ENCODE measurements around the gene SSTR5.

Gene SSTR5

DNA sequence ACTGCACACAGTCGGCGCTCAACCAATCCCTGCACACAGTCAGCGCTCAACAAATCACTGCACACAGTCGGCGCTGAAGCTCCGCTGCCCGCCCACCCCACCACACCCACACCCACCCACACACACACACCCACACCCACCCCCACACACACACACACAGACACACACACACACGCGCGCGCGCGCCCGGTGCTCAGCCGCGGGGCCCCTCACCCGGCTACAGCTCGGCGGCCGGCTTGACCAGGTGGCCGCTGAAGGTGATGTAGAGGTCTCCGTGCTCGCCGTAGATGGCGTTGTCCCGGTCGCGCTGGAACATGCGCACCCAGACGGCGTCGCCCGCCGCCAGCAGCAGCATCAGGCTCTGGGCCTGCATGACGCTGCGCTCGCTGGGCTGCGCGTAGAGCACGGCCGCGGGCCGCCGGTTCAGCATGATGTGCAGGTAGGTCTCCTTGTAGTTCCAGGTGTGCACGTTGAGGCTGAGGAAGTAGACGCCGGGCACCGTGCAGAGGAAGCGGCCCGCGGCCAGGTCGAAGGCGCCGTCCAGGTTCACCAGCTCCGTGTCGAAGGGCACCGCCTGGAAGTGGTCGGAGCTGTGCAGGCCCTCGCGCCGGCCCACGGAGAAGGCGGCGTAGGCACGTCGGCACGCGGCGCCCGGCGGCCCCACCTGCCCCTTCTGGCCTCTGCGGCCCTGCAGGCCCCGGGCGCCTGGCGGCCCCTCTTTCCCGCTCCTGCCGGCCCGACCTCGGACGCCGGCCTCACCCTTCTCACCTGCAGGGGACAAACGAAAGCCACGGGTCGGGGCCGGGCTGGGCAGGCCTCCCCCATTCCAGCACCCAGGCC, 21.0 kb downstream of the SSTR5 start:
- DNase-seq: peak; percentile 44 to 77

DNA sequence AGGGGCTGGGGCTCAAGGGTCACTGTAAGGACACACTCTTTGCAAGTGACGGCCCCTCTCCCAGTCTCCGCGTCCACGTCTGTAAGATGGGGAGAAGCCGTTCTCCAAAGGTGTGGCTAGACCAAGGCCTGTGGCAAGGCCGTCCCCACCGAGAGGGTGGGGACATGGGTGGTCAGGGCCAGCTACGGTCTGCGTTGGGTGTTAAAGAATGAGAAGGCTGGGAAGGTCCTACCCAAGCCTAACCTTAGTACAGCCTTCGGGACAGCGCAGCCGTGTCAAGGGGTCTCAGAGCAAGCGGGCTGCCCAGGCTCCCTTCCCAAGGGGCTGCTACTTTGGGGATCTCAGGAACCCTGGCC, 21.6 kb downstream of the SSTR5 start:
- DNase-seq: no peak

DNA sequence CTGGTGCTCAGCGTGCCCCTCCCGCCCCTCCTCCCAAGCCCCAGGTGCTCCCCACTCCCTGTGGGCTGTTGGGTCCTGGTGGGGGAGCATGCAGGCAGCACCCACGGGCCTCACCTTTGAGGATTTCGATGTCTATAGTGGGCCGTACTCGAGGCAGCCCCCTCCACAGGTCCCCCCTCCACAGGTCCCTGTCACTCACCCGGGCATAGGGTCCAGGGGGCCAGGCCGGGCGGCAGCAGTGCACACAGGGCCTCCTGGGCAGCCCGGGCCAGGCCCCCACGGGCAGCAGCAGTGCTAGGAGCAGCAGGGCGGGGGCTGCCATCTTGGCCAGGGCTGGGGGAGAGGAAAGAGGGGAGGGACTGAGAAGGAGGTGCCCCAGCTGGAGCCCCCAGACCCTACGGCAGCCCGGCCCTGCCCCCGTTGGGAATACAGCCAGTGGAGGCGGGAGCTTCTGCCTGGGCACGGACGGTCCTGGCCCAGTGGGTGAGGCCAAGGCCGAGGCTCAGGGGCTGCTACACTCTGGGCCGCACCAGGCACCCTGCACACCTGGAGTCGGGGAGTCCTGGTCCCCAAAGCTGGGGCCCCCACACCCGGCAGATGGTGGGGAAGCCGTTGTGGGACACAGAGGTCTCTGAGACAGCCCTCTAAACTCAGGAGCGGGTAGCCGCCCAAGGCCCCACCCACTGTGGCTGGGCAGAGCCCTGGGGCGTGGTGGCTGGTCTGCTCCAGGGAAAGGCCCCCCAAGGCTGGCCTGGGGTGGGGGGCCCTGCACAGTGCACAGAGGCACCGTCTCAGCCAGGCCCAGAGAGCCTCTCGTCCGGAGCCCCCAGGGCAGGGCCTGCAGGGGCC, 22.3 kb downstream of the SSTR5 start:
- DNase-seq: no peak

DNA sequence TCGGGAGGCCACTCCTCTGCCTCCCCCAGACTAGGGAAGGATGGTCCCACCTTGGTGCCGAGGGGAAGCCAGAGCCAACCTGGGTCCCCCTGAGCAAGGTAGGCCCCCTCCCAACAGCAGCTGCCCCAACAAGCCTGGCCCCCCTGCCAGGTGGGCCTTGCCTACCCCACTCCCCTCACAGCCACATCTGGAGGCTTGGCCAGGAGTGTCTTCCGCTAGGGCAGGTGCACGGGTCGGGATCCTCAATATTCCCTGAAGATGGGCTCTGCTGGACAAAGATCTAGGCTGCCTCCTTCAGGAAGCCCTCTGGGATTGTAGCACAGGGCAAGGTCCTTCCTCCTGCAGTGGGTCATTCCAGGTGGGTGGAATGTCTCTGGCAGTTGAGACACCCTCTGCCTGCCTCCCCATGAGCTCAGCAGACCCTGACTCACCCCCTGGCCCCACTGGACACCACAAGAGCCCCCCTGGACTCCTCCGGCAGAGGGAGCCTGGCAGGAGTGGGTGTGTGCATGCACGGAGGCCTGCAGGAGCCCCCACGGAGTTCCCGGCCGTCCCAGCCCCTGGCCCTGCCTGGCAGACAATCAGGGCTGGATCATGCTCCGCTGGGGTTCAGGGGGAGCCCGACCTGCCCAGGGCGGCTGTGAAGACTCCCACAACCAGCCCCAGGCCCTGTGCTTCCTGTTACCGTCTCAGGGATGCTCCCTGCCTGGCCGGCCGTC, 23.1 kb downstream of the SSTR5 start:
- no peak for DNase-seq

DNA sequence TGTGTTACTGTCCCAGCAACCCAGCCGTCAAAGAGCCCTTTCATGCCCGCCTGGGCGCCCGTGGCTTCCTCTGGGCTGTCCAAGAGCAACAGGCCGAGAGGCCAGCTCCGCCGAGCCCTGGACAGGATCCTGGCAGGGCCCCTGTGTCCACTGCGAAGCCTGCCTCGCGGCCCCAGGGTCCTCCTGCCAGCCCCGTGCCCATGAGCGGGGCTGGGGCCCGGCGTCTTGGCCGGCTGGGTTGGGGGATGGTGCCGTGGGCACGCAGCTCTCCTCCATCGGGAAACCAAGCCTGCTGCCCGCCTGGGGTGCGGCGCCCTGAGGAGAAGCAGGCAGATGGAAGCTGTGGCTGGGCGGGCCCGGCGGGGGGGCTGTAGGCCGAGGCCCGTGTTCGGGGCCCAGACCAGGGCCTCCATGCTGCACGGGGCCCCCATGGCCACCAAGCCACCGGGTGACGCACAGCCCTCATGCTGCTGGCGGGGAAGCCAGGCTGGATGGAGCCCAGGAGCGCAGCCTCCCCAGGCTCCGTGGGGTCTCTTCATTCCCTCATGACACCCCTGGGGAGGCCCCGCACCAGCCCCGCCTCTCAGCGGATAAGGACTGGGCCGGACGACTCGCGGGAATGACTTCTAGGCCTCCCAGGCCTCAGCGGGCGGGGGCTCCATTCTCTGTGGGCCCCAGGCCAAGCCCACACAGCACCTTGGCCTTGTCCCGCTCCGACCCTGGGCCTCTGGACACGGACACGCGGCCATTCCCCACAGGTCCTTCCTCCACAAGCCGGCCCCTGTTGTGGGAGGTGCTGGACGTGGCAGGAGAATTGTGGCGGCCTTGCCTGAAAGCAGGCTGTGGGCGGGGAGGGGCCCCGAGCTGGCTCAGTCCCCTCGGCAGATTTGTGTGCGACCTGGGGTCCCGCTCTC, 23.9 kb downstream of the SSTR5 start, which contains the start of gene C1QTNF8:
TSS of gene C1QTNF8 (minus strand) at position 76 of the 914 bp plus-strand sequence. CDS start 1,322 bp downstream, outside the sequence.
- DNase-seq: no peak

DNA sequence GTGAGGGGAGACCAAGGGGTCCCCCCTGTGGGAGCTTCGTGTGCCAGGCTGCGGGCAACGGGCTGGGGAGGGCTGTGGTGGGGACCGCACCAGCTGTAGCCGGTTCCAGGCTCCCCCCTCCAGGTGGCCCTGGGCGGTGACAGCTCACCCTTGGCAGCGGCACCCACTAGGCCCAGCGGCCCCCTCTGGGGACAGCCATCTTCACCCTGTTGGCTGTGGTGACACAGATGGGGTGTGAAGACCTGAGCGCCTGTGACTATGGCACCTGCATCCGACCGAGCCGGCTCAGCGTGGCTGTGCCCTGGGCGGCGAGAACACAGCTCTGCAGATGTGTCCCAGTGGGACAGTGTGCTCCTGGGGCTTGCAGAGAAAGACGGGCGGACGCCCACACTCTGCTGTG, 24.6 kb downstream of the SSTR5 start:
- DNase-seq: no peak

DNA sequence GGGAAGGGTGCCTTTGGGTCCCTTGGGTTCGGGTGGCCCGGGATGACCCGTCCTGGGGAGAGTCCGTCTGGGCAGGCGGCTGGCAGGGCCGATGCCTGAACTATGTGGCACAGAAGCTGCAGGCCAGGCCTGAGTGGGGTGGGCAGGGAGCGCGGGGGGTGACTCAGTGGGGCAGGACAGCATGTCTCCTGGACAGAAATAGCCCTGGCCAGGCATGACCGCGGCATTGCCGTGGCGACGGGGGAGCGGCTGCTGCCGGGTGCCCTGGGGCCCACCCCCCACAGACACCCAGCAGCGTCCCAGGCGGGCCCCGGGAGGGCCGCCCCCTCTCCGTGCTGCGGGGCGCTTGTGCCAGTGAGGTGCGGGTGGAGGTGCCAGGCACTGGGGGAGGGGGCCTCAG, 25.3 kb downstream of the SSTR5 start:
- no peak for DNase-seq

DNA sequence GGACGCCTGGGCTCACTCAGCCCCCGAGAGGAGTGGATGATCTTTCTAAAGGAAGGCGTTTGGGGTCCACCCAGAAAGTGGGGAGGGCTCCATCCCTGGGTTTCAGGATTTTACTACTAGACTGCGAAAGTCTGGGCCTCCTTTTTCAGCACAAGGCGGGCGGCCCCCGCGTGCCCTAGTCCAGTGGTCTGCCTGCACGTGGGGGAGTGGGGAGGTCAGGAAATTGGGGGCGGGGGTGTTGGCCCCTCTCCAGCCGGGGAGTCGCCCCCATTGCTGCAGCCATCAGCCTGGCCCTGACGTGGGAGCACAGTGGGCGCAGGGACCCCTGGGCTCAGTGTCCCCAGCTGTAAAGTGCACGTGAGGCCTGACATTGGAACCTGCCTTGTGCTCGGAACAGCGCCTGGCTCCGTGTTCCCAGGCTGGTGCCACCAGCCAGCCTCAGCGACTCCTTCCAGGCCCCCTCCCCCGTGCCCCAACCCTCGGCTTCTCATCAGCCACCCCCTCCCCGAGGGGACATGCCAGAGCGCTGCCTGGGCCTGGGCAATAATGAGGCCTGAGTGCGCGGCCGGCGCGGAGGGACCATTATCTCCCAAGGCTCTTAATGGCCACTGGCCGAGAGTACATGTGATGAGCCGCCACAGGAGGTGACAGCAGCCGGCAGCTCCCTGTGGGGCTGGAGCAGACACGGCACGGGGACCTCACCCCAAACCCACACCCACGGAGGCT, 25.9 kb downstream of the SSTR5 start:
- no peak for DNase-seq

DNA sequence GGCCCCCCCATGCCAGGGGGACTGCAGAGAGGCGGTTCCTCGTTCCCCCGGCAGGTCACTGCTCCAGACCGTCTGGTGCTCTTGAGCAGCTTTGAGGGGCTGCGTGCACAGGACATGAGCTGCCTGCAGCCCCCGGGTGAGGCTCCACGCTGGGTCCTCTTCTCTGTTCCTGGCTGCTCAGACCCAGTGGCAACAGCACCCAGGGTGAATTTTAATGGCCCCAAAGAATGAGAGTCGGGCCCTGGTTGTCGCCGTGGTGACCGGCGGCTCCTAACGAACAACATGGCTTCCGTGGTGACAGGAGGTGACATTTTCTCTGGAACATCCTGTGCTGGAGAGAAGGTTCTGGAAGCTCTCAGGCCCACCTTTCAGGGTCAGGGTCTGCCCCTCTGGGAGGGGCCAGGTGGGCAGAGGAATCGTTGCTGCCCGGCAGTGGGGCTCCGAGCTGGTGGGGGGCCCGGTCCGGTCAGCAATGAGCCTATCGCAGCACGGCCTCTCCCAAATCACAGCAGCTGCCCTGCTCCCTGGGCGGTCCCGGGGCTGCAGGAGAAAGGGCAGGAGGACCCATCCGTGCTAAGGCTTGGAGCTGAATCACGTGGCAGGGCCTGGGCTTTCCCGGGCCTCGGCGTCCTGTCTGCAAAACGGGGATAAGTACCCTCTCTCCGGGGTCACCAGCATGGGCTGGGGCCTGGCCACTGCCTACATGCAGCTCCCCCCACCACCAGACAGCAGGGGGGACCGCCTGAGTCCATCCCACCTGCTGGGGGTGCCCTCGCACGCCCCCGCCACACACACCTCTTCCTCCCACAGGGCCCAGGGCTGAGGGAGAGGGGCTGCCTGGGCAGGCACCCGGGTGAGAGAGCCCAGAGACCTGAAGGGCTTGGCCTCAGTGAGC, 26.9 kb downstream of the SSTR5 start:
- DNase-seq: no peak

DNA sequence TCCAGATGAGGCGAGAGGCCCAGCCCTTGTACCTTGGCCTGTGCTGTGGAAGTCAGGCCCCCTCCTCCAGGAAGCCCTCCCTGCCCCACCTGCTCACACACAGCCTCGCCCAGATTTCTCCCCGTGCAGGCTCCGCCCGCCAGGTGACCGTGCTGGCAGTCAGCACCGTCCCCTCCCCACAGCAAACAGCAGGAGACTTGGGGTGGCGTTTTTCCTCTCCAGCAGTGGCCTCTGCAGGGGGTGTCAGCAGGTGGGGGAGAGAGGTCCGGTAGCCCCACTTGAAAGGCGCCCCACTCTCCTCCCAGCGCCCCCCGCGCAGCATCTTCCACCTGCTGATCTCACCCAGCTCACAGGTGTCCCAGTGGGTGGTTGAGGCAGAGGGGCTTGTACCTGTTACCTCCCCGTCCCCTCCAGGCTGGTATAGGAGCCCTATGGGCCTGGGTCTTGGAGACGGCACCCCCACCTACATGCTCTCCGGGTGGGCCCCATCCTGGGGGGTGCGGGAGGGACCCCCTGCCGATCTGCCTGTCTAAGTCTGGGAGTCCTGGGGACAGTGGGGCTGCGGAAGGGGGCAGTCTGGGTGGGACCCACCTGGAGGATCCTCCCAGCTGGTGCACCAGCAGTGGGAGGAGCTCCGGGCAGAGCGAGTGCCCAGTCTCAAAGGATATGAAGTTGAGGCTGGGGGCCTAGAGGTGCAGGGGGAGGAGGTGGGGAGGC, 27.7 kb downstream of the SSTR5 start:
- DNase-seq: no peak

DNA sequence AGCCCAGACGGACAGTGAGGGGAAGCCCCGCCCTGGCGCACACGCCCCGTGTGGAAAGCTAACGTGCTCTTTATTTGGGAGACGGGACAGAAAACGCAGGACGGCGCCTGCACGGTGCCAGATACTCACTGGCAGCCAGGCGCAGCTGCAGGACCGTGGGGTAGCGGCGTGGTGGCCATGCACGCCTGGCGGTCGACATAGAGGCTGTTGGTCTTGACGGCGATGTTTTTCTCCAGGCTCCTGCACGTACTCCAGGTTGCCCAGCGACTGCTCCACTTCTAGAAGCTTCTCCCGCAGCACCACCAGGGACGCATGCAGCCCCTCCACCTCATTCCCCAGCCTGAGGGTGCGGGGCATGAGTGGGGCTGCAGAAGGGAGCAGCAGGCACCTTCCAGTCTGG, 28.6 kb downstream of the SSTR5 start:
- DNase-seq: no peak

DNA sequence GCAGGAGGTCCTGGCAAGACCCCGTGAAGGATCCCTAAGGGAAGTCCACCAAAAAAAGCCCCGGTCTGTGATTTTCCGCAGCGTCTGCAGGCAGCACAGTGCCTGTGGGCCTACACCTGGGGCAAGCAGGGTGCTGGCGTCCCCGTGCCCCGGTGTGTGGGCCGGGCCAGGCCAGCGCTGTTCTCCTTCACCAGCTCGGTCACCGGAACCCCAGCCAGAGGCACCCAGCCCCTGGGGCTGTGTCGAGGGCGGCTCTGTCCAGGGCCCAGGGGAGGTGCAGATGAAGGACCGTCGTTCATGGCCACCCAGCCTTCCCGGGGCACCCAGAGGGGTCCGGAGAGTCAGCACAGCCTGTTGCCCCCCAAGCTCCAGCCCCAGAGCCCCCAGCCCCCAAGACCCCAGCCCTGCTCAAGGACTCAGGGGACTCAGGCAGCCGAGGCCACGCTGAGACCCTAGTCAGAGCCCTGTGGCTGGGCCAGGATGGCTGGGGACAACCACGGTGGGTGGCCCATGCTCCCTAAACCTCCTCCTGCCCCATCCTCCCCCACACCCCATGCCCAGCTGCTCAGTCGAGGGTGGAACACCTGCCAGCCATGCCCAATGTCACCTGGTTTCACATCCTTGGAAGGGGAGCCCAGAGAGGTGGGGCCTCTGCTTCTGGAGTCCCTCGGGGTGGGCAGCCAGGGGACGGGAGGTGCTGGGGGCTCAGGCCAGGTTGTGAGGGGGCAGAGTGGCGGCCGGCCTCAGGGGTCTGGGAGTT, 29.2 kb downstream of the SSTR5 start:
- no peak for DNase-seq

DNA sequence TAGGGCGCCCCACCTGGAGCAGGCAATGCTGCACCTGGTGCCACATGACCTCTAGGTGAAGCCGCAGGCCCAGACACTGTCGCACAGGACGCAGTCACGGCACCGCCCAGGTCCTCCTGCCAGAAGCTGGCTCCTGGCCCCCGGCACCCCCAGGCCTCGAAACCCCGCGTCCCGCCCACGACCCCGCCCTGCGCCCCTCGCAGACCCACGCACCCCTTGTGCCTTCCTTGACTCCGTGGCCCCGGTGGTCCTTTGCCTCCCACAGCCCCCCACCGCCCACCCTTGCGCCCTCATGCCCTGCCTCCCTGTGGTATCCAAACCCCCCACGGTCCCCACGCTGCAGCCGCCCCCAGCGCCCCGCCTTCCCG, 29.8 kb downstream of the SSTR5 start:
- DNase-seq: no peak

DNA sequence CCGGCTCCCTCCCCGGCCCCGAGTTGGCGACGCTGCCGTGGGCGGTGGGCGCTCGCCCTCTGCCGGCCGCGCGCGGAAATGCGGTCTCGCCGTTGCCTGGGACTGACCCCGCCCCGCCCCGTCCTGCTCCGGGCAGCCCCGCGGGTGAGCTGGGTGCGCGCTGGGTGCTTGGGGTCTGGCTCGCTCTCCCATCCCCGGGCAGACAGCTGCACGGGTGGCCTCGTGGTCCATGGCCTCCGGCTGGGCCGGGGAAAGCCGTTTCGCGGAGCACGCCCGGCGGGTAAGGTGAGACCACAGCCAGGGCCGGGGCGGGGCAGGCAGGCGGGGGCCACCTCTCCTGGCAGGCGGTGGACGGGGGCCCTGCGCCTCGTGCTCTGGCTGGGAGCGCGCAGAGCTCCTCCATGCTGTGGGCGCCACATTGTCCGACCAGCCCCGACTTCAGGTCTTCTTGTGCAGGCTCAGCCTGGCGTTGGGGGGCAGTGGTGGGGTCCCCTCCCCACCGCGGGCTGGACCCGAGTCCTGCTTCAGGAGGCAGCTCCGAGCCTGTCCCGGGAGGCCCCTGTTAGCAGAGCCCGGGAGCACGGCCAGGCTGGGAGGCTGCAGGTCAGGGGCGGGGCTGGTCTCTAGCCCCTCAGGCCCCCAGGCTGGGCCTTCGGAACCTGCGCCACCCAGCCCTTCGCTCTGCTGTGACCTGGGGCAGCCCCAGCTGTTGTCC, 30.5 kb downstream of the SSTR5 start:
- peak in 1 of 2 experiments; percentile 27 for DNase-seq

DNA sequence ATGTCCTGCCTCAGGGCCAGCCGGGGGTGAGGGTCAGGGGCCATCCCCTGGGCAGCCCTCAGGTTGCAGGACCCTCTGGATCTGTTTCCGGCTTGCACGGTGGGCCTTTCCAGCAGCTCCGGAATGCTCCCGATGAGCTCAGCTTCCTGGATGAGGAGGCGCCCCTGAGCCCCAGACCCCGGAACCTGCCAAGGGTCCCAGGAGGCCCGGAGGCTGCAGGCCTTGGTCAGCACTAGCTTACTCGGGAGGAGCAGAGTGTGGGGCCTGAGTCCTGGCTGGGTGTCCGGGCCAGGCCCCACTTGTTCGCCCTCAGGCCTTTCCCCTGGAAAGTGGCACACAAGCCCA, 31.1 kb downstream of the SSTR5 start:
- no peak for DNase-seq

DNA sequence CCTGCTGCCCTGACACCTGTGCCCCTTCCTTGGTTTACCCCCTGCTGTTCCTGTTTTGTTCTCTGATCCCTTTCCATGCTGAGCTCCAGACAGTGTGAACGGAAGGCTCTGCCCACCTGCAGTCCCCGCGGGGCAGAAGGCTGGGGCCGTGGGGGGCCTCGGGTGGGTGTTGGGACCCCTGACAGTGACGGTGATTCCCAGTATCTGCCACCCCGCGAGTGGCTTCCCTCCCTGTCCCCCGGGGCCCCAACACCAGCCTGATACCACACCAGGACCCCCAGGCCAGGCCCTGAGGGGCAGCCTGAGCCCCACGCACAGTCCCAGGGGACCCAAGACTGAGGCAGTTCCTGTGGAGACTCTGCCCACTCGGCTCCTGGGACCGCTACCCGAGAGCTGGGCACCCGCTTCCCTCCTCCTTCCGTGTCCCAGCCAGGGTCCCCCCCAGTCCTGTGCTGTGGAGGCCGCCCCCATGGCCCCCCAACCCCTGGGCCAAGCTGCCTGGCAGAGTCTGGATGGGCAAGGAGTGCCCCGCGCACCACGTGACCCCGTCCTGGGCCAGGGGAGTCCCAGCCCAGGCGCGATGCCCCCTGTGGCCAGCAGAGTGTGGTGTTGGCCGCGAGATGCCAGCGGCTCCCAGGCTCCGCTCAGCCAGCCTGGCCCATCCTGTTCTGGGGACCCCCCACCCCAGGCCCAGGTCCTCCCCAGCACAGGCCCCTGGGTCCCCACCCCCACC, 33.5 kb downstream of the SSTR5 start:
- DNase-seq: peak in 1 of 2 experiments; percentile 56

DNA sequence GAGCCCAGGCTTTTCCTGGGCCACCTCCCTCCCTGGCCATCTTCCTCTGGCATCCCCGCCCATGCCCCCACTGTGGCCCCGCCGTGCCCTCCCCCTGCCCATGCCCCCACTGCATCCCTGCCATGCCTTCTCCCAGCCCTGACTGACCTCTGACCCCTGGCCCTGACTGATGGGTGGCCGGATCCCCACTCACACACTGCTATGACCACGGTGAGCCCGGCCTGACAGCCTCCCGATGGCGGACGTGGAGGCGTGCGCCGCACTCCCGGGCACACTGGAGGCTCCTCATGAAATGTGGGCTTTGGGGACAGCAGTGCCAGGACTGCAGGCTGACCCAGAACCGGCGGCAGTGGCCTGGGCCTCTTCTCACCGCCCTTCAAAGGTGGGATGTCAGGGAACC, 34.1 kb downstream of the SSTR5 start:
- no peak for DNase-seq

DNA sequence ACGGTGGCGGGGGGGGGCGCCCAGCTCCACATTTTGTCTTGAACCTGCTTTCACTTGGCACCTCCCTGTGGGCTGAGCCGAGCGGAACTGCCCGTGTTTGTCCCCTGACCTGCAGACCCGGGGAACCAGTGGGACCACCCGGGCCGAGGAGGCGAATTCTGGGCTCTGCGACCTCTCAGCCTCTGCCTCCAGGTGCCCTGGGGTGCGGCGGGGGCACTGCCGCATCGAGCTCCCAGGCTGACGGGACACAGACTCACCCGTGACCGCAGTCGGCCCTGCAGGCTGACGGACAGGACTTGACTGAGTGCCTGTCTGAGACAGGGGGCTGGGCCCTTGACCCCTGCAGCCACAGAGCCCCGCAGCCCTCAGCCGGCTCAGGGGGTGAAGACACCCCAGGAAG, 34.6 kb downstream of the SSTR5 start:
- no peak for DNase-seq

Measured in SHP77 (cell line).